Measurements from ENCODE around the gene PFDN6.
A peak's percentile ranks its signal among the peaks of the same experiment; 100 is the strongest.
"Not testable (repeated sequence)": the region's sequence is repeated elsewhere in the genome, so short reads cannot be mapped to it uniquely, and the experiment has no call there.

PFDN6 gene

DNA sequence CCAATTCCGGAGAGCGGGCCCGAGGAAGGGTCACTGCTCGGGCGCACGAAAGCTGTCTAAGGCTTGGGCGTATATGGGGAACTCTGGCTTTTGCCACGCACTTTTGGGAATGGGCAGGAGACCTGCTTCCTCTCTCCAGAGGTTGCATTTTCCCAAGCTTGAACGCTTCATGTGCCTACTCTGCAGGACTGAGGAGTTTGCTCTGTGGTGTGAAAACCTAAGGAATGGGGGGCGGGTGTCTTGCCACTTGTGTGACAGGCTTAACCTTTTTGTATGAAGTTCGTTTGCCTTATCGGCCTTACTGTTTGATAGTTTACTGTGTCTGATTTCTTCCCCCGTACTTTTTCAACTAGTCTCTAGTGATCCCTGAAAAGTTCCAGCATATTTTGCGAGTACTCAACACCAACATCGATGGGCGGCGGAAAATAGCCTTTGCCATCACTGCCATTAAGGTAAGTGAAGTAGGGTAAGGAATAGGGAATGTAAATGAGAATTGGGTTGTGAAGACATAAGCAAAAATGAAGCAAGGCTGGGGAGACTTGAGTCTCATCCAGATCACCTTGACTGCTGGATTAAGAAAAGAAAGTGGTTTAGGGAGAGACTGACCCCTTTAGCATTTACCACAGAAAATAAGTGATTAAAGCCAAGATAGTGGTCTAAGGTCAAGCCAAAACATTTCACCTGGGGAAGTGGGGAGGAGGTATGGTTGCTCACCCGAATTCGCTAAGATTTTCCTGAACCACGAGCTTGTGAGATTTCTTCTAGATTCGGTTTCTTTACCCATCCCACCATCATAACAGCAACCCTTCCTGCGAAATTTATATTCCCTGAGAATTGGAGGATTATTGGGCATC lies 16.9 kb upstream of the PFDN6 start:
- DNase-seq: no peak
- H3K4me1 ChIP-seq (ENCODE audit: low read length): peaks cover 9% of the 10 kb centered on the region
- no peaks in the 10 kb centered on the region for H3K9me3 ChIP-seq (replicated peaks; ENCODE audit: insufficient read depth, low read length)
- no peaks in the 10 kb centered on the region for H3K27me3 ChIP-seq (replicated peaks; ENCODE audit: insufficient read depth, low read length)
- H4K20me1 ChIP-seq (ENCODE audit: insufficient read depth, low read length): peaks cover 23% of the 10 kb centered on the region
- H3K9ac ChIP-seq (ENCODE audit: low read length): peak overlapping the region; percentile 93
- H2AFZ ChIP-seq (ENCODE audit: low read length): peak overlapping the region; percentile 37; the same call in 1 of the 2 replicates
- TF ChIP-seq EZH2phosphoT487 (IDR thresholded peaks at IDR 0.05; ENCODE audit: low read length): no peak
- TF ChIP-seq EZH2 (optimal IDR thresholded peaks at IDR 0.05; ENCODE audit: low read depth, low read length): no peak
- TF ChIP-seq, protein P1, sequence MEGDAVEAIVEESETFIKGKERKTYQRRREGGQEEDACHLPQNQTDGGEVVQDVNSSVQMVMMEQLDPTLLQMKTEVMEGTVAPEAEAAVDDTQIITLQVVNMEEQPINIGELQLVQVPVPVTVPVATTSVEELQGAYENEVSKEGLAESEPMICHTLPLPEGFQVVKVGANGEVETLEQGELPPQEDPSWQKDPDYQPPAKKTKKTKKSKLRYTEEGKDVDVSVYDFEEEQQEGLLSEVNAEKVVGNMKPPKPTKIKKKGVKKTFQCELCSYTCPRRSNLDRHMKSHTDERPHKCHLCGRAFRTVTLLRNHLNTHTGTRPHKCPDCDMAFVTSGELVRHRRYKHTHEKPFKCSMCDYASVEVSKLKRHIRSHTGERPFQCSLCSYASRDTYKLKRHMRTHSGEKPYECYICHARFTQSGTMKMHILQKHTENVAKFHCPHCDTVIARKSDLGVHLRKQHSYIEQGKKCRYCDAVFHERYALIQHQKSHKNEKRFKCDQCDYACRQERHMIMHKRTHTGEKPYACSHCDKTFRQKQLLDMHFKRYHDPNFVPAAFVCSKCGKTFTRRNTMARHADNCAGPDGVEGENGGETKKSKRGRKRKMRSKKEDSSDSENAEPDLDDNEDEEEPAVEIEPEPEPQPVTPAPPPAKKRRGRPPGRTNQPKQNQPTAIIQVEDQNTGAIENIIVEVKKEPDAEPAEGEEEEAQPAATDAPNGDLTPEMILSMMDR (IDR thresholded peaks at IDR 0.05; ENCODE audit: low read length): no peak
- H3F3A ChIP-seq (ENCODE audit: insufficient read depth, low read length): peaks cover 54% of the 10 kb centered on the region
- peak overlapping the region; percentile 71 for H3K4me2 ChIP-seq (ENCODE audit: low read depth, low read length)
- no peaks in the 10 kb centered on the region for H3K9me2 ChIP-seq (replicated peaks; ENCODE audit: insufficient read depth, low read length)
- peak overlapping the region; percentile 91 for H3K4me3 ChIP-seq (ENCODE audit: low read length)
- H3K79me2 ChIP-seq (ENCODE audit: low read length): peaks cover 60% of the 10 kb centered on the region
- H3K36me3 ChIP-seq (replicated peaks; ENCODE audit: insufficient read depth, low read length): peaks cover 12% of the 10 kb centered on the region; the same call in 1 of the 2 replicates
- peak overlapping the region; percentile 65 for H3K27ac ChIP-seq (ENCODE audit: low read length)

DNA sequence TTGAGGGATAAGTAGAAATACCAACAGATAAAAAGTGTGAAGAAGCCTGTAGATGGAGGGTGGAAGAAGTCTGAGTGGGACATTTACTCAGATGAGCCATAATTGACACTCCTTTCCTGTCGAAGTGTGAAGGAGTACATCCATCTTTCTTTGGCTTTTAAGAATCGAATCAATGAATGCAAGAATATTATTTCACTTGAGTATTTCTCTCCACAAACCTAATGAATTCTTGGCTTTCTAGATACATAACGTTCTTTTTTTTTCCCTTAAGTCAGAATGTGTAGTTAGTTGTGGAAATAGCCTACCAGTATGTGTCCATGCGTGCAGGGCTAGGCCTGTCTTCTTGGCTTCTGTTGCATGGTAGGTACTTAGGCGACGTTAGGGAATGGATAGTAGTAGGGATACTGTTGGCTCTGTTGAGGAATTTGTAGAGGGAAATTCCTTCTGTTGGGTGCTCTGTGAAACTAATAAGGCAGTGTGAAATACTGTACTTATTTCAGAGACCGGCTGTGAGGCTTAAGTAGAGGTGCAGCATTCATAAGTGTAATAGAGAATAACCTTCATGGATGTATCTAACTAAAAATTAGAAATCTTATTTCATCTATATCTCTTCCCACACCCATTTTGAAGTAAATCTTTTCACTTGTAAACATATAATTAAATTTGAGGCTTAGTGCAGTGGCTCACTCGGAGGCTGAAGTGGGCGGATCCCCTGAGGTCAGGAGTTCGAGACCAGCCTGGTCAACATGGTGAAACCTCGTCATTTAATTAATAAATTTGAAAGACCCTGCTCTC lies 16.1 kb upstream of the PFDN6 start:
- TF ChIP-seq, protein P1 (IDR thresholded peaks at IDR 0.05; ENCODE audit: low read length): no peak
- TF ChIP-seq EZH2phosphoT487 (IDR thresholded peaks at IDR 0.05; ENCODE audit: low read length): no peak
- TF ChIP-seq EZH2 (optimal IDR thresholded peaks at IDR 0.05; ENCODE audit: low read depth, low read length): no peak
- H3K27me3 ChIP-seq (replicated peaks; ENCODE audit: insufficient read depth, low read length): no peaks in the 10 kb centered on the region

DNA sequence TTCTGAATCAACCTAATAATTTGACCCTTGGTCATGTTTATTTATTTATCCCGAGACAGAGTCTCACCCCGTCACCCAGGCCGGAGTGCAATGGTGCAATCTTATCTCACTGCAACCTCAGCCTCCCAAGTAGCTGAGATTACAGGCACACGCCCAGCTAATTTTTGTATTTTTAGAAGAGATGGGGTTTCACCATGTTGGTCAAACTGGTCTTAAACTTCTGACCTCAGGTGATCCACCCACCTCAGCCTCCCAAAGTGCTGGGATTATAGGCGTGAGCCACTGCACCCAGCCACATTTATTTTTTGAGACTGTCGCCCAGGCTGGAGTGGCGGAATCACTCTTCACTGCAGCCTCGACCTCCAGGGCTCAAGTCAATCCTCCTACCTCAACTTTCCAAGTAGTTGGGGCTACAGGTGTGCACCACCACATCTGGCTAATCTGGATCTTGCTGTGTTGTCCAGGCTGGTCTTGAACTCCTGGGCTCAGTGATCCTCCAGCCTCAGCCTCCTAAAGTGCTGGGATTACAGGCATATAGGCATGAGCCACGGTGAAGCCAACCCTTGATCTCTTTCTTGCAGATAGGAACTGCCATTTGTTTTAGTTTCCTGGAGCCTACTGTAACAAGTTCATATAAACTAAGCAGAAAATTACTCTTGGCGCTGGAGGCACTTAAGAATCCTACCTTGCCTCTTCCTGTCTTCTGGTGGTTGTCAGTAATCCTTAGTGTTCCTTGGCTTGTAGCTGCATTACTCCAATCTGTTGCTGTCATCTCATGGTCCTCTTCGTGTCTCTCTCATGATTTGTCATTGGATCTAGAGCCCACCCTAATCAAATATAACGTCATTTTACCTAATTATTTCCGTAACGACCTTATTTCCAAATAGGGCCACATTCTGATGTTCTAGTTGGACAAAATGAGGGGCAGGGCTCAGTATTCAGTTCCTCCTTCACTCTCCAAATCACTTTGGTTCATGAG lies 15.2 kb upstream of the PFDN6 start:
- Histone ChIP-seq H3K4me1 (ENCODE audit: low read length) (peaks cover 9% of the 10 kb centered on the region), H3K79me2 (ENCODE audit: low read length) (peaks cover 60% of the 10 kb centered on the region), H2AFZ (ENCODE audit: low read length) (no peak overlapping the region), H3K4me2 (ENCODE audit: low read depth, low read length) (peak overlapping the region; percentile 71; the same call in 1 of the 2 replicates), H3K36me3 (replicated peaks; ENCODE audit: insufficient read depth, low read length) (peaks cover 7% of the 10 kb centered on the region; the same call in 1 of the 2 replicates), H3K27me3 (replicated peaks; ENCODE audit: insufficient read depth, low read length) (no peaks in the 10 kb centered on the region), H3F3A (ENCODE audit: insufficient read depth, low read length) (peaks cover 64% of the 10 kb centered on the region), H3K9me2 (replicated peaks; ENCODE audit: insufficient read depth, low read length) (no peaks in the 10 kb centered on the region), H3K9me3 (replicated peaks; ENCODE audit: insufficient read depth, low read length) (no peaks in the 10 kb centered on the region), H4K20me1 (ENCODE audit: insufficient read depth, low read length) (peaks cover 25% of the 10 kb centered on the region), H3K4me3 (ENCODE audit: low read length) (no peak overlapping the region), H3K27ac (ENCODE audit: low read length) (no peak overlapping the region), H3K9ac (ENCODE audit: low read length) (no peak overlapping the region)
- TF ChIP-seq EZH2 (optimal IDR thresholded peaks at IDR 0.05; ENCODE audit: low read depth, low read length) (no peak), EZH2phosphoT487 (IDR thresholded peaks at IDR 0.05; ENCODE audit: low read length) (no peak)
- TF ChIP-seq, protein P1 (IDR thresholded peaks at IDR 0.05; ENCODE audit: low read length): no peak
- DNase-seq: no peak

More for the DNA sequence above, 16.1 kb upstream of the PFDN6 start:
- H2AFZ ChIP-seq (ENCODE audit: low read length): no peak overlapping the region
- H3K9me2 ChIP-seq (replicated peaks; ENCODE audit: insufficient read depth, low read length): no peaks in the 10 kb centered on the region
- H3K4me2 ChIP-seq (ENCODE audit: low read depth, low read length): peak overlapping the region; percentile 71
- peaks cover 60% of the 10 kb centered on the region for H3K79me2 ChIP-seq (ENCODE audit: low read length)
- H3K27ac ChIP-seq (ENCODE audit: low read length): peak overlapping the region; percentile 65; the same call in 1 of the 2 replicates
- peaks cover 62% of the 10 kb centered on the region for H3F3A ChIP-seq (ENCODE audit: insufficient read depth, low read length)
- no peak for DNase-seq
- H4K20me1 ChIP-seq (ENCODE audit: insufficient read depth, low read length): peaks cover 25% of the 10 kb centered on the region
- H3K36me3 ChIP-seq (replicated peaks; ENCODE audit: insufficient read depth, low read length): peaks cover 7% of the 10 kb centered on the region; the same call in 1 of the 2 replicates
- peaks cover 9% of the 10 kb centered on the region for H3K4me1 ChIP-seq (ENCODE audit: low read length)
- no peaks in the 10 kb centered on the region for H3K9me3 ChIP-seq (replicated peaks; ENCODE audit: insufficient read depth, low read length)
- peak overlapping the region; percentile 91 for H3K4me3 ChIP-seq (ENCODE audit: low read length)
- peak overlapping the region; percentile 93 for H3K9ac ChIP-seq (ENCODE audit: low read length)

DNA sequence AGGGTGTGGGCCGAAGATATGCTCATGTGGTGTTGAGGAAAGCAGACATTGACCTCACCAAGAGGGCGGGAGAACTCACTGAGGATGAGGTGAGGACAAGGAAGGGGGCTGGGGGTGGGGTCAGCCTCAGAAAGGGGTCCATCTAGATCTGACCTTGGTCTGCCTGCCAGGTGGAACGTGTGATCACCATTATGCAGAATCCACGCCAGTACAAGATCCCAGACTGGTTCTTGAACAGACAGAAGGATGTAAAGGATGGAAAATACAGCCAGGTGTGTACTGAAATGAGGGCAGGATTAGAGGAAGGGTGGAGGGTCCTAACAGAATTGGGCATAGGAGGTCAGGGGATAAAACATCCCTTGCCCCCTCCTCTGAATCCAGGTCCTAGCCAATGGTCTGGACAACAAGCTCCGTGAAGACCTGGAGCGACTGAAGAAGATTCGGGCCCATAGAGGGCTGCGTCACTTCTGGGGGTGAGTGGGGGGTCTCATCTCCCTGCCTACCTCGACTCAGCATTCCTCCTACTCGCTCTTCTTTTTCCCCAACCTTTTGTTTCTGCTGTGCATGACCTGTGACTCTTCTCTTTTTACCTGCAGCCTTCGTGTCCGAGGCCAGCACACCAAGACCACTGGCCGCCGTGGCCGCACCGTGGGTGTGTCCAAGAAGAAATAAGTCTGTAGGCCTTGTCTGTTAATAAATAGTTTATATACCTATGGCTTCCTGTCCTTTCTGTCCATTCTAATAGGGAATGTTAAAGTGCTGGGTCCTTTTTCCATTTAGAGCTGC lies 13.4 kb upstream of the PFDN6 start:
- H4K20me1 ChIP-seq (ENCODE audit: insufficient read depth, low read length): peaks cover 25% of the 10 kb centered on the region
- H3K4me2 ChIP-seq (ENCODE audit: low read depth, low read length); H3K27me3 ChIP-seq (replicated peaks; ENCODE audit: insufficient read depth, low read length); H2AFZ ChIP-seq (ENCODE audit: low read length); H3K9me2 ChIP-seq (replicated peaks; ENCODE audit: insufficient read depth, low read length); H3K9ac ChIP-seq (ENCODE audit: low read length); H3K27ac ChIP-seq (ENCODE audit: low read length); H3K4me3 ChIP-seq (ENCODE audit: low read length); DNase-seq; H3K4me1 ChIP-seq (ENCODE audit: low read length); H3K9me3 ChIP-seq (replicated peaks; ENCODE audit: insufficient read depth, low read length); H3K36me3 ChIP-seq (replicated peaks; ENCODE audit: insufficient read depth, low read length): not testable (repeated sequence)
- H3F3A ChIP-seq (ENCODE audit: insufficient read depth, low read length): peaks cover 64% of the 10 kb centered on the region
- H3K79me2 ChIP-seq (ENCODE audit: low read length): peaks cover 46% of the 10 kb centered on the region

All from MM.1S (cell line).